Neutrophil (primary cell): ENCODE data around the gene PIGQ.

Experiments
- H3K27ac ChIP-seq: fragments of 200-600 bp; sonication (generic); 2 replicates; pipeline ENCODE4 v1.5.1; 2016; ENCODE audit warnings: mild to moderate bottlenecking, moderate library complexity
- H3K27me3 ChIP-seq: fragments of 200-600 bp; sonication (generic); 2 replicates; pipeline ENCODE4 v1.6.0; 2016; ENCODE audit warnings: mild to moderate bottlenecking
- H3K36me3 ChIP-seq: fragments of 200-600 bp; sonication (generic); 2 replicates; pipeline ENCODE4 v1.5.1; 2017
- H3K4me1 ChIP-seq, 2 experiments: fragments of 200-600 bp in 1 of 2; sonication (generic) in 1 of 2; 1 replicate in 1 of 2; 2 replicates in 1 of 2; pipeline versions ENCODE4 v1.5.1 to v1.6.1; 2013 to 2016; ENCODE audit warnings: low read depth in 1 of 2, low read length in 1 of 2, mild to moderate bottlenecking in 1 of 2, moderate library complexity in 1 of 2; ENCODE audit not compliant: control insufficient read depth in 1 of 2, insufficient read depth in 1 of 2
- H3K4me3 ChIP-seq, 2 experiments: fragments of 200-600 bp in 1 of 2; sonication (generic) in 1 of 2; 1 replicate in 1 of 2; 2 replicates in 1 of 2; pipeline ENCODE4 v1.5.1; 2013 to 2016; ENCODE audit warnings: low read depth in 1 of 2, low read length in 1 of 2, mild to moderate bottlenecking in 1 of 2, moderate library complexity in 1 of 2
- H3K9me3 ChIP-seq: fragments of 200-600 bp; sonication (generic); 2 replicates; pipeline ENCODE4 v1.5.1; 2016
- TF ChIP-seq, protein P1 (sequence below): fragments of 200-600 bp; sonication (generic); IDR thresholded peaks from 2 replicates; pipeline ENCODE4 v1.5.1; 2016; ENCODE audit warnings: antibody characterized with exemption

The PIGQ gene

DNA sequence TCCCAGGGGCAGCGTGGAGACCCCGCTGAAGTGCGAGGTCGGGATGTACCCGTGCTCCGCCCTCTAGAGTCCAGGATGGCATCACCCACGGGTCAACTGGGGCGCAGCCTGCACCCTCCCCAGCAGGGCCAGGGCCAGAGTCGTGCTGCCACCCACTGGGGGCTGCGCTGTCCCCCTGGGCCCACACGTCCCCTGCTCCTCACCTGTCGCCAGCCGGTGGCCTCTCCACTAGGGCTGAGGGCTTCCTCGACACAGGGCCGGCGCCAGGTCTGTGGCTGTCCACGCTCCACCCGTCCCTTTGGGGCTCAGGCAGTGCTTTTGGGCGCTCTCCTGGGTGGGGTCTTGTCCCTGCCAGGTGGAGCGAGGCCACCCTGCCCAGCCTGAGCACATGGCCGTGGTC lies 21.2 kb upstream of the PIGQ start:
- H3K27me3 ChIP-seq = no peaks in the 10 kb centered on the region
- TF ChIP-seq, protein P1, sequence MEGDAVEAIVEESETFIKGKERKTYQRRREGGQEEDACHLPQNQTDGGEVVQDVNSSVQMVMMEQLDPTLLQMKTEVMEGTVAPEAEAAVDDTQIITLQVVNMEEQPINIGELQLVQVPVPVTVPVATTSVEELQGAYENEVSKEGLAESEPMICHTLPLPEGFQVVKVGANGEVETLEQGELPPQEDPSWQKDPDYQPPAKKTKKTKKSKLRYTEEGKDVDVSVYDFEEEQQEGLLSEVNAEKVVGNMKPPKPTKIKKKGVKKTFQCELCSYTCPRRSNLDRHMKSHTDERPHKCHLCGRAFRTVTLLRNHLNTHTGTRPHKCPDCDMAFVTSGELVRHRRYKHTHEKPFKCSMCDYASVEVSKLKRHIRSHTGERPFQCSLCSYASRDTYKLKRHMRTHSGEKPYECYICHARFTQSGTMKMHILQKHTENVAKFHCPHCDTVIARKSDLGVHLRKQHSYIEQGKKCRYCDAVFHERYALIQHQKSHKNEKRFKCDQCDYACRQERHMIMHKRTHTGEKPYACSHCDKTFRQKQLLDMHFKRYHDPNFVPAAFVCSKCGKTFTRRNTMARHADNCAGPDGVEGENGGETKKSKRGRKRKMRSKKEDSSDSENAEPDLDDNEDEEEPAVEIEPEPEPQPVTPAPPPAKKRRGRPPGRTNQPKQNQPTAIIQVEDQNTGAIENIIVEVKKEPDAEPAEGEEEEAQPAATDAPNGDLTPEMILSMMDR = no peak
- H3K9me3 ChIP-seq = no peaks in the 10 kb centered on the region
- H3K36me3 ChIP-seq = peaks cover 45% of the 10 kb centered on the region
- H3K27ac ChIP-seq = no peak overlapping the region
- peaks cover 15 to 19% of the 10 kb centered on the region in 2 experiments for H3K4me1 ChIP-seq
- H3K4me3 ChIP-seq = no peak overlapping the region

DNA sequence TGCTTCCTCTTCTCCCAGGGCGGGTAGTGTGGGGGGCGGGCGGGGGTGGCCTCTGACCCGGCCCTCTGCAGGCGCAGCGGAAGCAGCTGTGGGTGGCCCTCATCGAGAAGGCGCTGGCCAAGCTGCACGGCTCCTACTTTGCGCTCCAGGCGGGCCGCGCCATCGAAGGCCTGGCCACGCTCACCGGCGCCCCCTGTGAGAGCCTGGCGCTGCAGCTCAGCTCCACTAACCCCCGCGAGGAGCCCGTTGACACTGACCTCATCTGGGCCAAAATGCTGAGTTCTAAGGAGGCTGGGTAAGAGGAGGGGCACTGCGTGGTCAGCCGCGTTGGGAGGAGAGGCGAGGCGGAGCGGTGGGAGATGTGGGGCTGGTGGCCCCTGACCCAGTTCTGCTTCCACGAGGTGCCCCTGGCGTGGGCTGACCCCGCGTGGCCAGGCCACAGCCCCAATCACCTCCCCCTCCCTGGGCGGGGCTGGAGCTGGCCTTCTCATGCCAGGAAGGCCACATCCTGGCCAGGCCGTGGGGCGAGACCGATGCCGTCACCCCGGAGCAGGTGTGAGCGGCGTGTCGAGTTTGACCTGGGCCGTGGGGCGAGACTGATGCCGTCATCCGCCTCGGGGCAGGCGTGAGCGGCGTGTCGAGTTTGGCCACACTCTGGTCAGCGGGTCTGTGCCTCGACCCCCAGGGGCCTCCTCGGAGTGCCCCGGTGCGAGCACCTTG lies 20.1 kb upstream of the PIGQ start:
- no peaks in the 10 kb centered on the region for H3K27me3 ChIP-seq
- no peaks in the 10 kb centered on the region for H3K9me3 ChIP-seq
- TF ChIP-seq, protein P1 = no peak
- H3K27ac ChIP-seq = no peak overlapping the region
- peaks cover 15 to 19% of the 10 kb centered on the region in 2 experiments for H3K4me1 ChIP-seq
- H3K36me3 ChIP-seq = peaks cover 53% of the 10 kb centered on the region
- H3K4me3 ChIP-seq = no peak overlapping the region

DNA sequence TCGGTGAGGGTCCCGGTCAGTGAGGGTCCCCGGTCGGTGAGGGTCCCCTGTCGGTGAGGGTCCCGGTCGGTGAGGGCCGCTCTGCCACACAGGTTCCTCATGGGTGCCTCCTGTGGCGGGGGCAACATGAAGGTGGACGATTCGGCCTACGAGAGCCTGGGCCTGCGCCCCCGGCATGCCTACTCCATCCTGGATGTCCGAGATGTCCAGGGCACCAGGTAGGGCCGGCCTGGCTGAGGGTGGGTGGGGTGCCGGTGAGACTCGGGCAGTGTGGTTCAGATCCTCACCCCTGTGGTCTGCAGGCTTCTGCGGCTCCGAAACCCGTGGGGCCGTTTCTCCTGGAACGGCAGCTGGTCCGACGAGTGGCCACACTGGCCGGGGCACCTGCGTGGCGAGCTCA lies 18.6 kb upstream of the PIGQ start:
- TF ChIP-seq, protein P1 = no peak
- Histone ChIP-seq H3K27me3 (no peaks in the 10 kb centered on the region), H3K36me3 (peaks cover 53% of the 10 kb centered on the region), H3K4me1 (peaks cover 14 to 17% of the 10 kb centered on the region in 2 experiments), H3K27ac (no peak overlapping the region), H3K4me3 (no peak overlapping the region), H3K9me3 (no peaks in the 10 kb centered on the region)

DNA sequence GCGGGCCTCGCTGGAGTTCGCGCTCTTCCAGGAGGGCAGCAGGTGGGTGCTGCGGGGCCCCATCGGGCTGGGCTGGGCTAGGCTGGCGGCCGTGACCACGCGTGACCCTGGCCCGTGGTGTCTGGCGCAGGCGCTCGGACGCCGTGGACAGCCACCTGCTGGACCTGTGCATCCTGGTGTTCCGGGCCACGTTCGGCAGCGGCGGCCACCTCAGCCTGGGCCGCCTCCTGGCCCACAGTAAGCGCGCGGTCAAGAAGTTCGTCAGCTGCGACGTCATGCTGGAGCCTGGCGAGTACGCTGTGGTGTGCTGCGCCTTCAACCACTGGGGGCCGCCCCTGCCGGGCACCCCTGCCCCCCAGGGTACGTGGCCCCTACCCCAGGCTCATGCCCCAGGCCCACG lies 17.6 kb upstream of the PIGQ start:
- Histone ChIP-seq H3K9me3 (no peaks in the 10 kb centered on the region), H3K36me3 (peaks cover 53% of the 10 kb centered on the region), H3K27ac (no peak overlapping the region), H3K4me1 (peaks cover 5 to 8% of the 10 kb centered on the region in 2 experiments), H3K27me3 (peaks cover 2% of the 10 kb centered on the region), H3K4me3 (no peak overlapping the region)
- TF ChIP-seq, protein P1 = no peak

DNA sequence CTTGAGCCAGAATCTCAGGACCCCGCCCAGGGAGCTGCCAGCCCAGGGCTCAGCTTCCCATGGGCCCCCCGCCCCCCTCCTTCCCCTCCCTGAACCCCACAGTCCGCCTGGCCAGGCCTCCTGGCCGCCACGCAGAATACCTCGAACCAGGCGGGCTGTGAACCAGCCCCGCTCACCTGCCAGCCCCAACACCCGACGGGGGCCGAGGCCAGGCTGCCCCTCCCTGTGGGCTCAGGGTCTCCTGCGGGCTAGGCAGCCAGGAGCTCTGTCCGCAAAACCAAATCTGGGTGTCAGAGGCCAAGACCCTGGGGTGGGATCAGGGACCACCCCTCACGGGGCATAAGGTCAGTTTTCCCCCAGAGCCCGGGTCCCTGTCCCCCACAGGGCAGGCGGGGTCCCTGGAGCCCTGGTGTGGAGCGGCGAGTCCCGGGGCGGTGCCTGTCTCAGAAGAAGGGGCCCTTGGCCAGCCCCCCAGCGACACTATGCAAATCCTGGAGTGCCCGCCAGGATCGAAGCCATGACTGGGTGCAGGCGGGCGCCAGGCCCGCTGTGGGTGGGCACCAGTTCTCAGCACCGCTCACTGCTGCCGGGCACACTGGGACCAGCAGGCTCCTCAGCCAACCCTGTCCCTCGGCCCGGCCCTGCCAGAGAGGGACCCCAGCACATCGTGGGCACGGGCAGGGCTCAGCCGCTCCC lies 16.0 kb upstream of the PIGQ start:
- Histone ChIP-seq H3K27ac (no peak overlapping the region), H3K9me3 (no peaks in the 10 kb centered on the region), H3K27me3 (peaks cover 18% of the 10 kb centered on the region), H3K4me3 (no peak overlapping the region), H3K4me1 (no peaks in the 10 kb centered on the region), H3K36me3 (peaks cover 48% of the 10 kb centered on the region)
- TF ChIP-seq, protein P1 = no peak
